K562 (cell line): ENCODE results near the gene MRM3. TPM values are rescaled to one million over a fixed set of nuclear protein-coding genes. Genes with fewer than 3 reads are reported as not detected.

Source experiments
- ATAC-seq: fragments of 200-7000 bp; cut with Tn5 transposase; 3 replicates; pipeline ENCODE4 v1.9.1; 2020; ENCODE audit warnings: moderate library complexity
- BruUV-seq: library from RNA; stranded (reverse); fragments of 400-500 nt; replicated peaks from 2 replicates; lab custom pipeline; 2021; lab: Mats Ljungman, UMichigan
- CTCF ChIA-PET: fragments of 300-600 bp; formaldehyde crosslinking; extraction: SDS; loops from one replicate; lab custom pipeline; 2021; ENCODE audit warnings: low intra/inter-chr PET ratio; lab: Yijun Ruan, JAX
- POLR2A ChIA-PET: fragments of 300-600, 350-650 bp; sonication (Branson Sonifier 250); formaldehyde crosslinking; extraction: SDS; loops from one replicate; lab custom pipeline; 2021; ENCODE audit warnings: antibody characterized with exemption, inconsistent platforms; lab: Yijun Ruan, JAX
- DNase-seq, 4 experiments: peaks; one replicate each; pipeline versions ENCODE4 v3.0.0 to v3.0.0-alpha.2; 2011 to 2018; ENCODE audit warnings: low spot score in 3 of 4, mixed read lengths in 3 of 4; ENCODE audit errors: extremely low read depth in 1 of 4
- FAIRE-seq: peaks from 2 replicates; lab custom pipeline; 2011; peaks lifted over from hg19 to GRCh38; lab: Jason Lieb, UNC
- H2AFZ ChIP-seq: 2 replicates; pipeline ENCODE4 v1.6.0; 2011; ENCODE audit warnings: low read depth, low read length, control low read depth, inconsistent platforms
- H3K27ac ChIP-seq: fragments of 200-600 bp; 3 replicates; pipeline ENCODE4 v1.8.0; 2011; ENCODE audit warnings: low read depth, mild to moderate bottlenecking, control low read depth, inconsistent platforms, low read length, moderate library complexity, mixed read lengths; ENCODE audit errors: extremely low read depth
- H3K27me3 ChIP-seq, 2 experiments: fragments of 300-600 bp in 1 of 2; 2 replicates in 1 of 2; 3 replicates in 1 of 2; pipeline versions ENCODE4 v1.6.0 to v1.8.0; 2011; ENCODE audit warnings: inconsistent platforms in 2 of 2, low read length in 2 of 2, mild to moderate bottlenecking in 1 of 2, mixed read lengths in 1 of 2, moderate library complexity in 1 of 2; ENCODE audit not compliant: control insufficient read depth in 2 of 2, insufficient read depth in 2 of 2
- H3K36me3 ChIP-seq: fragments of 300-600 bp; 3 replicates; pipeline ENCODE4 v1.8.0; 2011; ENCODE audit warnings: mild to moderate bottlenecking, low read length, inconsistent platforms; ENCODE audit not compliant: control insufficient read depth, insufficient read depth
- H3K4me1 ChIP-seq, 2 experiments: fragments of 200-600 bp in 1 of 2; replicated peaks in 1 of 2; 2 replicates in 1 of 2; 3 replicates in 1 of 2; pipeline versions ENCODE4 v1.5.1 to v1.8.0; 2011; ENCODE audit warnings: inconsistent platforms in 2 of 2, low read length in 2 of 2, mild to moderate bottlenecking in 1 of 2, mixed read lengths in 1 of 2, moderate library complexity in 1 of 2; ENCODE audit not compliant: control insufficient read depth in 2 of 2, insufficient read depth in 2 of 2
- H3K4me2 ChIP-seq: 2 replicates; pipeline ENCODE4 v1.6.1; 2011; ENCODE audit warnings: low read length, control low read depth, inconsistent platforms, mixed read lengths; ENCODE audit not compliant: insufficient read depth
- H3K4me3 ChIP-seq: fragments of 200-600 bp; sonication (generic), shearing (Covaris generic); 2 replicates; pipeline ENCODE4 v1.5.1; 2016; ENCODE audit warnings: control low read depth, inconsistent platforms
- H3K79me2 ChIP-seq: fragments of 200-600 bp; 3 replicates; pipeline ENCODE4 v1.8.0; 2011; ENCODE audit warnings: low read length, inconsistent platforms; ENCODE audit not compliant: control insufficient read depth, insufficient read depth
- H3K9ac ChIP-seq, 2 experiments: 2 replicates each; pipeline versions ENCODE4 v1.6.0 to v1.6.1; 2011; ENCODE audit warnings: low read depth in 2 of 2, low read length in 2 of 2, control low read depth in 1 of 2, inconsistent platforms in 1 of 2, mild to moderate bottlenecking in 1 of 2, mixed read lengths in 1 of 2; ENCODE audit not compliant: insufficient read depth in 1 of 2
- H3K9me1 ChIP-seq: one replicate; pipeline ENCODE4 v1.6.0; 2011; ENCODE audit warnings: inconsistent platforms, mild to moderate bottlenecking, low read length, moderate library complexity; ENCODE audit not compliant: control insufficient read depth, insufficient read depth
- H3K9me3 ChIP-seq: replicated peaks from 2 replicates; pipeline ENCODE4 v1.5.1; 2011; ENCODE audit warnings: low read depth, low read length, inconsistent platforms; ENCODE audit not compliant: control insufficient read depth, insufficient read depth
- H4K20me1 ChIP-seq: replicated peaks from 2 replicates; pipeline ENCODE4 v1.6.1; 2011; ENCODE audit warnings: low read length, inconsistent platforms, mixed read lengths; ENCODE audit not compliant: control insufficient read depth, insufficient read depth
- ARNT ChIP-seq, 2 experiments: fragments of 450-650 bp; IDR thresholded peaks; 2 replicates each; pipeline ENCODE4 v1.6.1; 2016; ENCODE audit warnings: mild to moderate bottlenecking in 1 of 2
- CEBPG ChIP-seq, 3 experiments: fragments of 200-800 bp in 1 of 3; sonication (Bioruptor generic) in 1 of 3; sonication (generic) in 1 of 3; formaldehyde crosslinking in 1 of 3; IDR thresholded peaks in 2 of 3; conservative IDR thresholded peaks in 1 of 3; 2 replicates each; pipeline versions ENCODE4 v1.6.1 to v1.8.0; 2016 to 2022; ENCODE audit warnings: missing compliant biosample characterization in 2 of 3, missing genetic modification characterization in 2 of 3, mild to moderate bottlenecking in 1 of 3, missing genetic modification reagents in 1 of 3
- FOXO4 ChIP-seq: fragments of 450-650 bp; formaldehyde crosslinking; IDR thresholded peaks from 2 replicates; pipeline ENCODE4 v1.4.0; 2020; ENCODE audit warnings: mild to moderate bottlenecking, moderate library complexity
- MECOM ChIP-seq: fragments of 250-450 bp; sonication (Bioruptor Pico); IDR thresholded peaks from 2 replicates; pipeline ENCODE4 v1.8.0; 2022; ENCODE audit warnings: inconsistent platforms
- SIN3B ChIP-seq: fragments of 450-650 bp; IDR thresholded peaks from 2 replicates; pipeline ENCODE4 v1.6.1; 2017; ENCODE audit warnings: low read depth, mild to moderate bottlenecking, moderate library complexity
- WHSC1 ChIP-seq: IDR thresholded peaks from one replicate; pipeline ENCODE4 v1.6.1; 2012; ENCODE audit warnings: low read length, control low read depth, inconsistent platforms
- WGBS: fragments of 100-300 bp; shearing (Covaris generic); methylation state at CpG from one replicate; pipeline ENCODE4 v1.1.6; 2016; ENCODE audit warnings: low coverage, mixed read lengths; ENCODE audit not compliant: insufficient coverage; ENCODE audit errors: missing lambda C conversion rate; 5-methylcytosine and 5-hydroxymethylcytosine counted together
- in situ Hi-C: fragments of 300-500 bp; cut with MboI; formaldehyde crosslinking; loops from 4 replicates; pipeline ENCODE4 v1.15.0; 2018; ENCODE audit warnings: inconsistent platforms, mixed read lengths
- intact Hi-C: fragments of 100-400 bp; cut with micrococcal nuclease; formaldehyde crosslinking; loops from 2 replicates; pipeline ENCODE4 v1.14.2; 2022
- polyA plus RNA-seq, 8 experiments: library from polyadenylated mRNA; depleted of rRNA in 4 of 8; stranded (reverse) in 5 of 8; unstranded in 3 of 8; fragments of >200 nt; fragmentation: Nextera tagmentation in 2 of 8; fragmentation: Illumina TruSeq in 1 of 8; extraction: Ambion mirVana in 2 of 8; extraction: Trizol in 1 of 8; gene quantifications; 2 replicates each; pipeline versions ENCODE4 v1.2.1 to v1.2.3, GENCODE V29; 2011 to 2014; ENCODE audit warnings: inconsistent platforms in 1 of 8, missing spikeins in 1 of 8
- total RNA-seq, 7 experiments: library from RNA; depleted of rRNA in 6 of 7; stranded (reverse); fragments of >200 nt in 6 of 7; fragmentation: Illumina TruSeq in 2 of 7; extraction: Trizol in 2 of 7; gene quantifications; 2 replicates each; pipeline versions ENCODE4 v1.2.1 to v1.2.3, GENCODE V29; 2011 to 2021; ENCODE audit warnings: low replicate concordance in 1 of 7

Gene MRM3
- total and polyA plus RNA-seq, 9 of the 15 experiments (the other 6 are each of a cell fraction or from before 2014, with no cell fraction given), result 2.4 to 24.8 (median 18.3) TPM

DNA sequence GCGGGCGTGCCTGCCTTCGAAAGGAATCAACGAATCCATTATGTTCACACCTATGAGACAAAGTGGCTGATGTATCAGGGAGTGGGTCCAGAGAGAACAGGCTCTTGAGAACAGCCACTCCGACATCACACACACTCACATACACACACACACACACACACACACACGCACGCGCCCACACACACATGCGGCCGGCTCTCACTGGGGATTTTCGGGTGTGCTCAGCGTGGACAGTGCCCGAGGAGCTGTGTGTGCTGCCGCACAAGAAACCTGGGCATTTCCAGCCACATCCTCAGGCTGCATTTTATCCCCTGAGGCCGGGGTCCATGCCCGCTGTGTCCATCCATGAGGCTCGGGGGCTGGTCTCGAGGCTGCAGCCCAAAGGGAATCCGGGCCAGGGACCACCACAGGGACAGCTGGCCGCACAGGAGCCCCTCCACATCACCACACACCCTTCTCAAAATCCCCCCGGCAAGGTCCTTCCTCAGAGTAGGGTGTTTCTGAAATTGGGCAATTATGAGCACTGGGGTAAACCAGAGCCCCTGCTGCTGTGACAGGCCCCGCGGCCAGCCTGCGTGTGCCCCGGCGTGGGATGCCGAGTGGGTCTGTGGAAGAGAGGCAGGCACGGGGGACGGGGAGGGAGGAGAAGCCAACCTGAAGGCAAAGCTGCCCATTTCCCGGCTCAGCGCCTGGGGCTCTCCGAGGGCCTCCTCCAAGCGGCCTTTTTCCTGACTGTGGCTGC is 24.8 kb downstream of the MRM3 start:
- no peaks in the 10 kb centered on the region; a peak in 1 of 5 replicates for H3K4me1 ChIP-seq
- H3K9me1 ChIP-seq, result no peaks in the 10 kb centered on the region
- no peak for ATAC-seq
- no peak overlapping the region for H3K4me3 ChIP-seq
- 0% methylated on average over 17 of the region's 33 CpGs for WGBS
- H3K9ac ChIP-seq, result no peak overlapping the region
- H4K20me1 ChIP-seq, result no peaks in the 10 kb centered on the region
- no peak overlapping the region for H3K27ac ChIP-seq
- no peak for TF ChIP-seq SIN3B
- TF ChIP-seq MECOM (CRISPR knock-in tag), result no peak
- TF ChIP-seq CEBPG (CRISPR knock-in tag; IDR thresholded peaks at IDR 0.05), result no peak
- TF ChIP-seq CEBPG (tag; conservative IDR thresholded peaks at IDR 0.05 in 1 of 2, IDR thresholded peaks at IDR 0.05 in 1 of 2), result no peak
- no peak for TF ChIP-seq ARNT (IDR thresholded peaks at IDR 0.05)
- TF ChIP-seq FOXO4 (CRISPR knock-in tag), result no peak
- TF ChIP-seq WHSC1, result no peak
- FAIRE-seq, result no peak
- intact Hi-C loops (loop anchor here (5.0 kb wide), 1 partner anchor 175 kb away; no protein-coding TSS in a partner anchor), in situ Hi-C loops (no loop called here)
- H3K4me2 ChIP-seq, result no peak overlapping the region
- H3K27me3 ChIP-seq, result peaks cover 16 to 48% of the 10 kb centered on the region in 2 experiments
- CTCF ChIA-PET, result interaction anchor here (0.6 kb wide), 1 partner anchor 37 kb away, joined by 3 read pairs; no protein-coding TSS in a partner anchor
- no peaks in the 10 kb centered on the region for H3K36me3 ChIP-seq
- no TSS peak for BruUV-seq
- POLR2A ChIA-PET, result interaction anchor here (1.2 kb wide), 1 partner anchor 8 kb away, joined by 3 read pairs; no protein-coding TSS in a partner anchor
- H3K9me3 ChIP-seq, result no peaks in the 10 kb centered on the region
- no peaks in the 10 kb centered on the region for H3K79me2 ChIP-seq
- H2AFZ ChIP-seq, result no peak overlapping the region
- DNase-seq, result no peak
